NK-92 (cell line): Measurements from ENCODE around the gene PRSS3.
"Not testable (repeated sequence)": the region's sequence is repeated elsewhere in the genome, so short reads cannot be mapped to it uniquely, and the experiment has no call there.

ENCODE experiments used
- DNase-seq: peaks from one replicate; lab custom pipeline; 2025; ENCODE audit not compliant: unreplicated experiment; lab: John Stamatoyannopoulos, UW

PRSS3 gene

DNA sequence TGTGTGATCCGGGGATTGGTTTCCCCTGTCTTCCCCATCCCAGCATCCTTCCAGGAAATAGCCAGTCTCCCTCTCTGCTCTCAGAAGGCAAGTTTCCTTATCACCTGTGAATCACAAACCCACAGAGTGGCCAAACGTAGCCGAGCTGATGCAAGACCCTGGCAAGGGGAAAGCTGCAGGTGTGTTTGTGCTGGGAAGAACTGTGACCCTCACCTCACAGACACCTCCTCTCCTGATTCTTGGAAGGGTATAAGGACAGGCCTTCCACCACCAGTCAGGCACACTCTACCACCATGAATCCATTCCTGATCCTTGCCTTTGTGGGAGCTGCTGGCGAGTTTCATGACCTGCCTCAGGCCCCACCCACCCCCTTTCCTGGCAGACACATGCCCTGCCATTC lies at the start of gene PRSS3:
TSS of gene PRSS3 (plus strand) at position 281 of the 400 bp plus-strand sequence. CDS start at position 294, 13 bp downstream.
- DNase-seq, result no peak

DNA sequence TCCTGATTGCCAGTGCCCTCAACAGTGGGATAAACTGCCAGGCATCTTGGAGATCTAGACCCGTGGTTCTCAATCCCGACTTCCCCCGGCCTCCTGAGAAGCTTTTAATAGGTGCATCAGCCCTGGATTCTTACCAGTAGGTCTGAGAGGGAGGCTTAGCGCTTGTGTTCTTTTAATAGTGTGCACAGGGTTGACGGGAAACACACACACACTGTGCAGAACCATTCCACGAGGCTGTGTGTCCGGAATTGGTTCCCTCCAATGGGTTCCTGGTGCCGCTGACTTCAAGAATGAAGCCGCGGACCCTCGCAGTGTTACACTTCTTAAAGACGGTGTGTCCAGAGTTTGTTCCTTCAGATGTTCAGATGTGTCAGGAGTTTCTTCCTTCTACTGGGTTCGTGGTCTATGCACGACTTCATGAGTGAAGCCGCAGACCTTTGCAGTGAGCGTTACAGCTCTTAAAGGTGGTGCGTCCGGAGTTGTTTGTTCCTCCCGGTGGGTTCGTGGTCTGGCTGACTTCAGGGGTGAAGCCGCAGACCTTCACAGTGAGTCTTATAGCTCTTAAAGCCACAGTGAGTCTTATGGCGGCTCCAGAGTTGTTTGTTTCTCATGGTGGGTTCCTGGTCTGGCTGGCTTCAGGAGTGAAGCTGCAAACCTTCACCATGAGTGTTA lies 46.6 kb upstream of the PRSS3 start:
- no peak for DNase-seq

DNA sequence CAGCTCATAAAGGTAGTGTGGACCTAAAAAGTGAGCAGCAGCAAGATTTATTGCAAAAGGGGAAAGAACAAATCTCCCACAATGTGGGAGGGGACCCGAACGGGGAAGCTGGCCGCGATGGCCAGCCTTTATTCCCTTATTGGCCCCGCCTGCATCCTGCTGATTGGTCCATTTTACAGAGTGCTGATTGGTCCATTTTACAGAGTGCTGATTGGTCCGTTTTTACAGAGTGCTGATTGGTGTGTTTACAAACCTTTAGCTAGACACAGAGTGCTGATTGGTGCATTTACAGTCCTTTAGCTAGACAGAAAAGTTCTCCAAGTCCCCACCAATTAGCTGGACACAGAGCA lies 46.1 kb upstream of the PRSS3 start:
- not testable (repeated sequence) for DNase-seq

DNA sequence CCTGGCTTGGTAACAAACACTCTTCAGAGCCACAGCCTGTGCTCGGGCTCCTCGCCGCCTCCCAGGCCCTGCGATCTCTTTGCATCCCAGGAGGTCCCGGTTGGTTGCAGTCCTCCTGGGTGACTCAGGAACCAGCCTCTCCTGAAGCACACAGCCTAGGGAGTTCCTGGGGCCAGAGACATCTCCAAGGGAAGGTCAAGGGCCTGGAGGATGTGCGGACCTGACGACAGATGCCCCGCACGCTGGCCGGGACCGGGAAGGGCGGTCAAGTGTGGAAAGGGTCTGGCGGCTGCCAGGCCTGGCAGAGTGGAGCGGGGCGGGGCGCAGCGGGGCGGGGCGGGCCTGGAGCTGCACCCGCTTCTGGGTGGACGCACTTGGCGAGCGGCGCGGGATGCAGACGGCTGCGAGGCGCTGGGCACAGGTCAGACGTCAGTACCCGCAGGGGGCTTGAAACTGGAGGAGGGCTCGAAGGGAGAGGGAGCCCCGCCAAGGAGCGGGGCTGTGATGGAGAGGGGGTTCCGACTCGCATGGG lies 45.0 kb upstream of the PRSS3 start:
- no peak for DNase-seq

DNA sequence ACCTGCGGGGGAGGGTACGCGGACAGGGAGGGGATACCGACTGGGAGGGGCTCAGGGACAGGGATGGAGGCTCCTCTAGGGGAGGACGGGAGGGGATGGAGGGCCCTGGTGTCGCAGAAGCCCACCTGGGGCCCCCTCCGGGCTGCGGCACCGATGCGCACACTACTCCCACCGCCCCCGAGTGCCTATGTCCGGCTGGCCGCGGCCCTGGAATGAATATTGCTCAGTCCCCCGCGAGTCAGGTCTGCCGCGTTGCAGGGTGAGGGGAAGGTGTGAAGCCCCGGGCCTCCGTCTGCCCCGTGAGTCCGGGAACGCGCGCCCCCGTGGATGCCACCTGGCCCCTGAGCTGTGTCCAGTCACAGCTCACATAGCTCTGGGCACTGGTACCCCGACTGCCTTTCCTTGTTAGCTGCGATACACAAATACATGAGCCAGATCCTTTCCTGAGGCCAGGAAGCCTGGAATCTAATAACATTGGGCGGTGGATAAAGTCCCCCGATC lies 44.5 kb upstream of the PRSS3 start:
- no peak for DNase-seq

DNA sequence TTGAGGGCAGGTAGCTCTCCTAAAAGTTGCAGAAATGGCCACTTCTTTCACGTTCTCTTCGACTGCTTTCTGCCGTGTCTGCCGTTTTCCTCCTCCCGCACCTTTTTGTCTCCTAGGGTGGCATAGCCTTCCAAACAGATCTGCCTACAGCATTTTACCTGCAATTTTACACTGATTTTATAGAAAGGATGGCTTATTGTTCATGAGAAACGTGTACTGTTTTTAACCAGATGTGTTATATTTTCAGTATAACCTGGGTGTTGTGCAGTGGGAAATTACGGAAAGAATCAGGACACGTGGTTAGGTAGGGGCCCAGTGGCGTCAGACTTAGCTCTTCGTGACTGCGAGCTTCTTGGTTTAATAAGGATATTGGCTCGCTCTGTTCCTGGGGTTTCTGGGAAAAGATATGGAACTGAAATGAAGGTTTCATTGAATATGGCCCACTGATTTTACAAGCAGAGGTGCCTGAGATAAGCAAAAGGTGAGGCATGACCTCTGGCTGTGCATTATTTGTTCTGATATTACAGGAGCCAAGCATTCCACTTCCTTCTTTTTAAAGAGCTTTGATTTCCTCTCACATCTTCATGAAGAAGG lies 43.7 kb upstream of the PRSS3 start:
- no peak for DNase-seq

DNA sequence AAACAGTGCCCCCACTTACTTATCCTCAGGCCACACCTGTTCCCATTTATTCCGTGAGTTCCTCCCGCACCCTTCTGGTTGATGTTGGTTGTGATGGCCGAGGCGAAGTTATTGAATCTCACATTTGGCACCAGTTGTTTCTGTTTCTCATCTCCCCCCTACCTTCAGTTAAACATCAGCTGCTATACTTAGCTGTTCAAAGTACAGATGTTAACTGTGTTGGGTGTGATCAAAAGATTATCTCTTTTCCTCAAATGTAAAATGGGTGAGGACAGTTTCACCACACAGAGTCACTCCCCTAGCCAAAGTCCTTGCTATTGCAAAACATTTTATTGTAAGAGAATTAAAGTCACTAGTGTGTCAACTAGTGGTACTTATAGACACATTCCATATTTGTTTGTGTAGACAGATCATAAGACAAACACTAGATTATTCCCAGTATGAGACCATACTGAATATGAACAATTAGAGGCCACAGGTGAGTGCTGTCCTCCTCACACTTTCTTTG lies 43.2 kb upstream of the PRSS3 start:
- no peak for DNase-seq

DNA sequence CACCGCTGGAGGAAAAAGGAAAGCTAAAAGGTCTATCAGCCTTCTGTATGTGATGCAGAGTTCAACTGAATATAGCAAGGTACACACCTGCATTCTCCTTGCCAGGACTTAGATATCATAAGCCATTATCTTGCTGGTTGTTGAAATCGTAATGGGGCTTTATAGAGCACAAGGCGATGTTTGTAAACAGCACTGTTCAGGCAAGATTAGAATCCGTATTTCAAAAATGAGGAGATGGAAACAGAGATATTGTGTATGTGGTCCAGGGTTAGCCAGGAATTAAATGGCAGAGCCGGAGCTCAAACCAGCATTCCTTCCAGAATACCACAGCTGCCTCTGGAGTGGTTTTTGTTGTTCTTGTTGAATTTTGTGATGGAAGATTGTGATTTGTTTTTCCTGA lies 42.6 kb upstream of the PRSS3 start:
- not testable (repeated sequence) for DNase-seq

DNA sequence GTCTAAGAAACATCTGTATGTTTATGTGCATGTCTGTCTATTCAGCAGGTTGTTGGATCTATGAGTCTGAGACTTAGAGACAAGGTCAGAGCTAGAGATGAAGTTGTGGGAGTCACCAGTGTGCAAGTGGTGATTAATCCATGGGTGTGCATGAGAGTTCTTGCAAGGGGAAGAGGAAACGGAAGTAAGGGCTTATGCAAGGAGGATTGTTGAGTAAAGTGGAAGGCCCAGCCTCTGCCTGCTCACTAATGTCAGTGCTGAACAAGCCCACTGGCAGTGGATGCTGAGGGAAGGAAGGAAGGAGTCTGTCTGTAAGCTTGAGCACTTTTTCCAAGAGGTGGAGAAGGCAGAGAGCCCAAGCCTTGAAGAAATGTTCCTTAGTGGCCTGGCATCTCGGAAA lies 35.7 kb upstream of the PRSS3 start:
- not testable (repeated sequence) for DNase-seq

DNA sequence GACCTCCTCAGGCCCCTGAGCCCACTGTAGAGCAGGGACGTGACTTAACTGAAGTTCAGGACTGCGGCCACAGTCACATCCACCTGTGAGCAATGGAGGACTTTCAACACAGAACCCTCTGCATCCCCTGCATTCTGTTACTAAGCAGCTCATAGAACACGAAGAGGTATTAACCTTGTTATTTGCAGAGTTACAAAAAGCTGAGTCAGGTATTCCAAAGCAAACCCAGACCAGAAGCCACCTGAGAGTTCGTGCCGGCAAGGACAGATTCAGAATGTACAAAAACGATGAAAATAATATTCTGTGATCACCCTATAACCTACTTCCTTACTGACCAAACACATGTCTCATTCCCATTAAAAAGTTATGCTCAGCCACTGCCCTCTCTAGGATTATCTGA lies 33.0 kb upstream of the PRSS3 start:
- DNase-seq, result no peak

DNA sequence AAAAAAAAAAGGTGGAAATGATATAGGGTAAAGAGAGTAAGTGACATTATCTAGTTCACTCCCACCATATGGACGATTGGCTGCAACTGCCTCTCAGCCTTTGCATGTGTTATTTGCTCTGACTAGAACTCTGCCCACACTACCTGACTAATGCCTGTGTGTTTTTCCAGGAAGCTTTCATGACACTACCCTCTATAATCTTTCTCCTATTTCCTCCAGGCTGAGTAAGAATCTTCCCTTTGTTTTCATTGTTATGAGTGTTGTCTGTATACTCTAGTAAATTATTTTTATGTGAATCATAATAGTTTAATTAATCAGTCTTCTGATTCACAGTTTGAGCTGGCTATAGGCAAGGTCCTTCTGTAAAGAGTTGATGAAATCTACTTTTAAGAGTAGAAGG lies 31.7 kb upstream of the PRSS3 start:
- DNase-seq, result not testable (repeated sequence)

DNA sequence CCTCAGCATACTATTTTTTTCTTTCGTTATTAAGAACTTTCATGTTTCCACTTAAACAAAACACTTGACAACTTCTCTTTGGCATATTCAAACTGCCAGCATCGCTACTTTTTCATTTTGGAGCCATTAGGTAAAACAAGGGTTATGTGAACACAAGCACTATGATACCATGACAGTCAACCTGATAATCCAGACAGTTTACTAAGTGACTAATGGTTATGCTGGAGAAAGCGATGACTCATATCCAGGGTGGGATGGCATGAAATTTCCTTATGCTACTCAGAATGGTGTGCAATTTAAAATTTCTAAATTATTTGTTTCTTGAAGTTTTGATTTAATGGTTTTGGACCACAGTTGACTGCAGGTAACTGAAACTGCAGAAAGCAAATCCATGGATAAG lies 29.9 kb upstream of the PRSS3 start:
- DNase-seq, result no peak

DNA sequence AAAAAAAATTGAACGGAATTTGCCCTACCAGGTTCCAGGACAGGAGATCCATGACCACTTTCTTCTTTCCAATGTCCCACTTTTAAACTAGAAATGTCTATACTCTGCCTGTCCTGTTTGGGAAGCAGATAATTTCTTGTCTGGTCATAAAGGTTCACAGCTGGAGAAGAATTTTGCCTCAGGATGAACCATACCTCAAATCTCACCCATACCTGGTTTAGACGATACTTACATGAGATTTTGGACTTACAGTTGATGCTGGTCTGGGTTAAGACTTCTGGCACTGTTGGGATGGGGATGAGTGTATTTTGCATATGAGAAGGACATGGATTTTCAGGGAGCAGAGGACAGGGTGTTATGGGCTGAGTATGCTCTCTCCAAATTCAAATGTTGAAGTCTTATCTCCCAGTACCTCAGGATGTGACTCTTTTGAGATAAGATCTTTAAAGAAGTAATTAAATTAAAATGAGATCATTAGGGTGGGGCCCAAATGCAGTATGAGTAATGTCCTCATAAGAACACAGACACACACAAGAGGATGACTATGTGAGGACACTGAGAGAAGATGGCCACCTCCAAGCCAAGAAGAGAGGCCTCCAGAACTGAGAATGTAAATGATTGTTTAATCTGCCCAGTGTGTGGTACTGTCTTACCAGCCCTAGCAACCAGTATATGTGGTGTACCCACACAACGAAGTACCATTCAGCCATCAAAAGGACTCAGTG lies 25.0 kb upstream of the PRSS3 start:
- not testable (repeated sequence) for DNase-seq

DNA sequence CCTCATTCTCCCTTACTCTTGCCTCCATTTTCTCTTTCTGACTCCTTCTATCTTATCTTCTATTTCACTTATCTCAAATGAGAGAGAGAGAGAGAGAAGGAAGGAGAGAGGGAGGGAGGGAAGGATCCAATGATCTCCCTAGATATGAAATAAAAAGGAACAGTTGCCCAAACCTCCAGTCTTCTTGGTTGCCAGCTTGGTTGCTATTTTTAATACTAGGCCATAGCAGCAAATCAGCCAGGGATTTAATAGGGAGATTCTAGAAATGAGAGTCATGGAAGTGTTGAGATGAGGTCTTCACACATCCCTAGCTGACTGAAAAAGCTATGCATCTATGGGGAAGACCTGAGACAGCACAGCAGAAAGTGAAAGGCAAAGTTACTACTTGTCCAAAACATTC lies 22.2 kb upstream of the PRSS3 start:
- not testable (repeated sequence) for DNase-seq

DNA sequence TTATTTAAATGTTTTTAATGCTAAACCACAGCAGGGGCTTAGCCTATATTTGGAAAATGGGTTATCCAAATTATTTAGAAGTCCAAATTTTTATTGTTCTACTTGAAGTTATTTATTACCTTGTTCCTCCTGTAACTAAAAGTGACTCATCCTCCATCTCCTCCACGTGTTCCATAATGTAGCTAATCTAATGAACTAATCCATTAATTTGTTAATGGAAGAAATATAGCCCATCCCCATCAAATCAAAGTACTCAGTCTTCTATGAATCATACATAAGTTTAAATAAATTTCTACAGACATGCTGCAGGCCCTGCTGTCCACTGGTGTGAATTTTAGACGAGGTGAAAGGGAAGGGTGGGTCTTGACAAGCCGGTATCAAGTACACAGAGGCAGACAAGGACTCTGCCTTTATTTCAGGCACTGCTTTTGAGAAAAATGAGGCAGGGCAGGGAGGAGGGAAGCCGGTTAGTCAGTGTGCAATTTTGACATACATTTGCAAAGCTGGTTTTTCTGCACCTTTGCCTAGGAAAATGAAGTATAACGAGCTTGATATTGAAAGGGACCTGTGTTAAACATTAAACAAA lies 21.2 kb upstream of the PRSS3 start:
- not testable (repeated sequence) for DNase-seq

DNA sequence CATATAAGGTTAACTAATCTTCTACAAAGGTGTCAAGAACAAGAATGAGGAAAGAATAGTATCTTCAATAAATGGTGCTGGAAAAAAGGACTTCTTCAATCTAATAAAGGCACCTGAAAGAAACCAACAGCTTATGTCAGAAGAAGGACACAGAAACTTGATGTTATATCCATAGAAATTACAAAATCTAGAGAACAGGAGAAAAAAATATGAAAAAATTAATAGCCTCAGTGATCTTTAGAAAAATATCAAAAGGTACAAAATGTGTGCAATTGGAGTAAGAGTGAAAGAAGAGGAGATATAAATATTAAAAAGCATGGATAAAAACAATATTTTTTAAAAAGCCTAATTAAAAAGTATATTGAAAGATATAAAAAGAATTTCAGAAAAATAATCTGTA lies 18.8 kb upstream of the PRSS3 start:
- DNase-seq, result no peak

DNA sequence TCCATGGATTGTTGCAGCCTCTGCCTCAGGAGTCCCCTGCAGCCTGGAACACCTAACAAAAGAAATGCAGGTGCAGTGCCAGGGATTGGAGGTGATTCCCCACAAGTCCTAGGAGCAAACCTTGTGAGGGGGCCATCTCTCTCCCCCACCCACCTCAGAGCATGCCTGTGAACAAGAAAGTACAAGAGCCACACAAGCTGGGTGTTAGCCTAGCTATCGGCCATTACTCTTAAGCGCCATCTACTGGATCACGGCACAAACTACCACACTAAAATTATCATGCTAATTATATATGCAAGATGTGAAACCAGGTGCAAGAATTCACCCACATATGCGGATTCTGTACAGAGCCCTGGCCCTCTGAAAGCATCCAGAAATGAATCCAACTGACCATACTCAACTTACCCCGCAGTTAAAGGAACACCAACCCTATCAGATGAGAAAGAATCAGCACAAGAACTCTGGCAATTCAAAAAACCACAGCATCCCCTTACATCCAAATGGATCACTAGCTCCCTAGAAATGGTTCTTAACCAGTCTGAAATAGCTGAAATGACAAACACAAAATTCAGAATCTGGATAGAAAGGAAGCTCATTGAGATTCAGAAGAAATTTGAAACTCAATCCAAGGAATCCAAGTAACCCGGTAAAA lies 16.5 kb upstream of the PRSS3 start:
- no peak for DNase-seq

DNA sequence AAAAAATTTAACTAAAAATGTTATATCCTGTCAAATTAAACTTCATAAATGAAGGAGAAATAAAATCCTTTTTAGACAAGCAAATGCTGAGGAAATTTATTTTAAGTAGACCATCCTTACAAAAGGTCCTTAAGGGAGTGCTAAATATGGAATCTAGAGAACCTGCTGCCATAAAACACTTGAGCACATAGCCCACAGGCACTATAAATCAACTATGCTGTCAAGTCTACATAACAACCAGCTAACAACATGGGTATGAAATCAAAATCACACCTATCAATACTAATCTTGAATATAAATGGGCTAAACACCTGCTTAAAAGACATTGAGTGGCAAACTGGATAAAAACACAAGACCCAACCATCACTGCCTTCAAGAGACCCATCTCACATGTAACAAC lies 15.1 kb upstream of the PRSS3 start:
- DNase-seq, result no peak

DNA sequence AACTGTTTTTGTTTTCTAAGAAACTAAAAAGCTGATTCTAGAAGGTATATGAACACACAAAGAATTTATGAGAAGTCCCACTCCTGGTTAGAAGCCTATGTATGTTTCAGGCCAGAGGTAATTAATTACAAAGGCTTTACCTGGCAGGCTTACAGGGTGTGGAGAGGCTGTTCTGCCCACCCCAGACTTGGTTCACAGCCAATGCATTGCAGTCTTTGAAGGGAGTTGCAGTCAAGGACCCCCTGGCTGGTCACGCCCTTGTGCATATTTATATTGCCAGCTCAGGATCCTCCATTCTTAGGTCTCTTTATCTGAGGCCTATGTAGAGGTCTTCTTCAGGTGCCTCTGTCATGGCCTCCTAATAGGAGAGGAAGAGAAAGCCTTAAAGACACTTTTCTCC lies 13.6 kb upstream of the PRSS3 start:
- DNase-seq, result no peak

DNA sequence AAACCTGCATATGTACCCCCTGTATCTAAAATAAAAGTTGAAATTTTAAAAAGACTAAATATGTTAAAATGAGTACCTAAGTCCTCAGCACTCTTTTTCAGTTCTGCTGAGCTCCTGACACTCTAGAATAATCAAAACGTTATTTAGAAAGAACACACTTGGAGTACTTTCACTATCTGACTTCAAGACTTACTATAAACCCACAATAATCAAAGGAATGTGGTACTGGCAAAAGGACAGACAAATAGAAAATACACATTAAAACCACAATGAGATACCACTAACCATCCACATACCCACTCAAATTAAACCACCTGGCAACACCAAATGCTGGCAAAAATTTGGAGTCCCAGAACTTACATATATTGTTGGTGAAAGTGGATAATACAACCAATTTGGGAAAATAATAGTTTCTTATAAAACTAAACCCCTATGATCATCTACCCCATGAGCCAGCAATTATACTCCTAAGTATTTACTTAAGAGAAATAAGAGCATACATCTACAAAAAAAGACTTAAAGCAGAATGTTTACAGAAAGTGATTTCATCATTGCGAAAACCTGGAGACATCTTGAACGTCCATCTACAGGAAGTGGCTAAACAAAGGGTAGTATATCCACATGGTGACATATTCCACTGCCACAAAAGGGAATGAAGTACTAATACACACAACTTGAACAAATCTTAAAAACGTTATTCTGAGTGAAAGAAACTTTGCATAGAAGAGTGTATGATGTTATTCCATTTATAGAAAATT lies 12.8 kb upstream of the PRSS3 start:
- no peak for DNase-seq
